GM12801 (cell line): ENCODE measurements around the gene RALGAPA2.

Experiments used
- TF ChIP-seq, protein P1 (sequence below): IDR thresholded peaks from one replicate; pipeline ENCODE4 v1.5.1; 2011; ENCODE audit warnings: control low read depth; ENCODE audit not compliant: insufficient read length; ENCODE audit errors: extremely low read depth

Gene RALGAPA2

GRCh38 chr20:20734475-20734948 is 22.1 kb upstream of the RALGAPA2 start:
- TF ChIP-seq, protein P1, sequence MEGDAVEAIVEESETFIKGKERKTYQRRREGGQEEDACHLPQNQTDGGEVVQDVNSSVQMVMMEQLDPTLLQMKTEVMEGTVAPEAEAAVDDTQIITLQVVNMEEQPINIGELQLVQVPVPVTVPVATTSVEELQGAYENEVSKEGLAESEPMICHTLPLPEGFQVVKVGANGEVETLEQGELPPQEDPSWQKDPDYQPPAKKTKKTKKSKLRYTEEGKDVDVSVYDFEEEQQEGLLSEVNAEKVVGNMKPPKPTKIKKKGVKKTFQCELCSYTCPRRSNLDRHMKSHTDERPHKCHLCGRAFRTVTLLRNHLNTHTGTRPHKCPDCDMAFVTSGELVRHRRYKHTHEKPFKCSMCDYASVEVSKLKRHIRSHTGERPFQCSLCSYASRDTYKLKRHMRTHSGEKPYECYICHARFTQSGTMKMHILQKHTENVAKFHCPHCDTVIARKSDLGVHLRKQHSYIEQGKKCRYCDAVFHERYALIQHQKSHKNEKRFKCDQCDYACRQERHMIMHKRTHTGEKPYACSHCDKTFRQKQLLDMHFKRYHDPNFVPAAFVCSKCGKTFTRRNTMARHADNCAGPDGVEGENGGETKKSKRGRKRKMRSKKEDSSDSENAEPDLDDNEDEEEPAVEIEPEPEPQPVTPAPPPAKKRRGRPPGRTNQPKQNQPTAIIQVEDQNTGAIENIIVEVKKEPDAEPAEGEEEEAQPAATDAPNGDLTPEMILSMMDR: no peak

GRCh38 chr20:20733943-20734342 is 21.5 kb upstream of the RALGAPA2 start:
- TF ChIP-seq, protein P1: no peak

GRCh38 chr20:20732641-20733040 is 20.2 kb upstream of the RALGAPA2 start:
- TF ChIP-seq, protein P1: no peak

- TF ChIP-seq, protein P1: no peak
Measured at GRCh38 chr20:20731945-20732296, 19.5 kb upstream of the RALGAPA2 start.

GRCh38 chr20:20731000-20731944 is 18.8 kb upstream of the RALGAPA2 start:
- TF ChIP-seq, protein P1: no peak

DNA sequence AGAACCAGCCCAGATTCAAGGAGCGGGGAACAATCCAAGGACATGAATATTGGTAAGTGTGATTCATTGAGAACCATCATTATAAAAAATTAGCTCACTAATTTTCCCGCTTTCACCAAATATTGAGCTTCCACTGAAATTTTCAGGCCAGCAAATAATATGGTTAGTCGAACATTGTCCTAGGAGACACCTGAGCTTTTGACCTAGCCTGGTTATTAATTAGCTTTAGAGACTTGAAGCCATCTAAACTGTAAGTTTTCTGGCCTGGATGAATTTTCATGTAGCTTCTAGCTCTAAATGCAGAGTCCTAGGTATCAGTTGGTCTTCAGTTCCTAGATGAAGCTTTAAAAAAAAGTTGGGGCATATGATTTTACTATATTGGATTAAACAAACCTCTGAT is 17.1 kb upstream of the RALGAPA2 start:
- TF ChIP-seq, protein P1: no peak

DNA sequence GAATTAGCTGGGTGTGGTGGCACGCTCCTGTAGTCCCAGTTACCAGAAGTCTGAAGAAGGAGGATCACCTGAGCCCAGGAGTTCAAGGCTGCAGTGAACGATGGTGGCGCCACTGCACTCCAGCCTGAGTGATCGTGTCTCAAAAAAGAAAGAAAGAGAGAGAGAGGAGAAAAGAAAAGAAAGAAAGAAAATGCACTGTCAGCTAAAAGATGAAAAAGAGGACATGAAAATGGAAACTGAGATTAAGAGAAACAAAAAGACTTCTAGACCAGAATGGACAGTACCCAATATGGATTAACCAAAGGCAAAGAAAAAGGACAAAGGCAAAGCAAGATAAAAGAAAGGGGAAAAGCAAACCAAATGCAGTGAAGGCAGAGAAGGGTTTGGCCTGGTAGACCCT is 9.0 kb upstream of the RALGAPA2 start:
- TF ChIP-seq, protein P1: no peak
